ENCODE results near the gene TMED4. TPM values are rescaled to one million over a fixed set of nuclear protein-coding genes. Genes with fewer than 3 reads are reported as not detected.

TMED4 gene
- total and polyA plus RNA-seq, 2 donors (not counting 3 experiments of a cell fraction or from before 2014, with no cell fraction given), result 63.4 to 89.7 TPM

- ChIA-PET POLR2A (no interaction called here), CTCF (no interaction called here)
- DNase-seq (ENCODE audit: low read depth, low spot score), result no peak
- TF ChIP-seq CTCF (IDR thresholded peaks at IDR 0.05; ENCODE audit: extremely low read depth in 1 of 2, insufficient read depth in 1 of 2, low read depth in 1 of 2, low read length in 2 of 2), result no peak
- TF ChIP-seq JUN (IDR thresholded peaks at IDR 0.05; ENCODE audit: borderline replicate concordance, insufficient read depth, insufficient read length, low read depth), result no peak
- no peak for TF ChIP-seq EZH2 (IDR thresholded peaks at IDR 0.05; ENCODE audit: borderline replicate concordance, low read depth, low read length, severe bottlenecking)
- Histone ChIP-seq H3K9me3 (replicated peaks; ENCODE audit: control insufficient read depth, insufficient read depth, low read length) (no peaks in the 10 kb centered on the region), H3K4me2 (ENCODE audit: insufficient read depth, low read length) (no peak overlapping the region), H2AFZ (ENCODE audit: low read depth, low read length) (no peak overlapping the region), H3K79me2 (ENCODE audit: control insufficient read depth, insufficient read depth, low read length) (peaks cover 23% of the 10 kb centered on the region), H3K27ac (ENCODE audit: insufficient read depth, low read depth, low read length) (no peak overlapping the region), H3K4me1 (ENCODE audit: control insufficient read depth, extremely low read depth, insufficient read depth, low read length) (peaks cover 9% of the 10 kb centered on the region), H4K20me1 (replicated peaks; ENCODE audit: control insufficient read depth, extremely low read depth, insufficient read depth, low read length) (no peaks in the 10 kb centered on the region), H3K9ac (replicated peaks; ENCODE audit: extremely low read depth, insufficient read depth, low read length) (no peak overlapping the region), H3K4me3 (replicated peaks in 1 of 3; ENCODE audit: insufficient read depth in 1 of 3, low read depth in 1 of 3, low read length in 3 of 3) (no peak overlapping the region), H3K36me3 (ENCODE audit: control insufficient read depth in 2 of 2, extremely low read depth in 1 of 2, insufficient read depth in 2 of 2, low read length in 2 of 2) (peaks cover 39 to 59% of the 10 kb centered on the region in 2 experiments), H3K27me3 (ENCODE audit: control insufficient read depth in 2 of 2, insufficient read depth in 2 of 2, low read length in 2 of 2) (no peaks in the 10 kb centered on the region), H3K9me1 (replicated peaks; ENCODE audit: control insufficient read depth, extremely low read depth, insufficient read depth, low read length) (no peaks in the 10 kb centered on the region)
- dilution Hi-C loops (cut with MboI; ENCODE audit: extremely low pct_ligation_motif_present, low sequenced_read_pairs) (no loop called here), intact Hi-C loops (cut with micrococcal nuclease) (loop anchor here (5.0 kb wide), 1 partner anchor 77 kb away; the partner anchor contains the start of gene NUDCD3)
- FAIRE-seq, result no peak
- BruUV-seq (replicated peaks), result no TSS peak
Observed at GRCh38 chr7:44568771-44569560, 13.1 kb downstream of the TMED4 start.

- Histone ChIP-seq H2AFZ (ENCODE audit: low read depth, low read length) (no peak overlapping the region), H3K27me3 (ENCODE audit: control insufficient read depth in 2 of 2, insufficient read depth in 2 of 2, low read length in 2 of 2) (no peaks in the 10 kb centered on the region), H3K36me3 (ENCODE audit: control insufficient read depth in 2 of 2, extremely low read depth in 1 of 2, insufficient read depth in 2 of 2, low read length in 2 of 2) (peaks cover 39 to 60% of the 10 kb centered on the region in 2 experiments), H3K79me2 (ENCODE audit: control insufficient read depth, insufficient read depth, low read length) (peaks cover 16% of the 10 kb centered on the region), H3K9ac (replicated peaks; ENCODE audit: extremely low read depth, insufficient read depth, low read length) (no peak overlapping the region), H3K4me3 (replicated peaks in 1 of 3; ENCODE audit: insufficient read depth in 1 of 3, low read depth in 1 of 3, low read length in 3 of 3) (no peak overlapping the region), H3K4me1 (ENCODE audit: control insufficient read depth, extremely low read depth, insufficient read depth, low read length) (peaks cover 5% of the 10 kb centered on the region), H3K9me1 (replicated peaks; ENCODE audit: control insufficient read depth, extremely low read depth, insufficient read depth, low read length) (no peaks in the 10 kb centered on the region), H4K20me1 (replicated peaks; ENCODE audit: control insufficient read depth, extremely low read depth, insufficient read depth, low read length) (no peaks in the 10 kb centered on the region), H3K9me3 (replicated peaks; ENCODE audit: control insufficient read depth, insufficient read depth, low read length) (no peaks in the 10 kb centered on the region), H3K27ac (ENCODE audit: insufficient read depth, low read depth, low read length) (no peak overlapping the region), H3K4me2 (ENCODE audit: insufficient read depth, low read length) (no peak overlapping the region)
- BruUV-seq (replicated peaks), result no TSS peak
- TF ChIP-seq FOS (IDR thresholded peaks at IDR 0.05; ENCODE audit: borderline replicate concordance, insufficient read depth, low read length), result no peak
- no peak for TF ChIP-seq GATA2 (IDR thresholded peaks at IDR 0.05; ENCODE audit: insufficient read depth, insufficient read length, low read depth, low read length)
- no peak for TF ChIP-seq MYC (IDR thresholded peaks at IDR 0.05; ENCODE audit: low read depth, low read length)
- no peak for TF ChIP-seq MAX (IDR thresholded peaks at IDR 0.05; ENCODE audit: insufficient read depth, insufficient read length)
- TF ChIP-seq POLR2AphosphoS5 (IDR thresholded peaks at IDR 0.05; ENCODE audit: insufficient read depth, low read depth, low read length), result no peak
- no peak for TF ChIP-seq JUN (IDR thresholded peaks at IDR 0.05; ENCODE audit: borderline replicate concordance, insufficient read depth, insufficient read length, low read depth)
- no peak for TF ChIP-seq POLR2A (IDR thresholded peaks at IDR 0.05; ENCODE audit: low read depth, low read length)
- TF ChIP-seq CTCF (IDR thresholded peaks at IDR 0.05; ENCODE audit: extremely low read depth in 1 of 2, insufficient read depth in 1 of 2, low read depth in 1 of 2, low read length in 2 of 2), result no peak
- TF ChIP-seq EZH2 (IDR thresholded peaks at IDR 0.05; ENCODE audit: borderline replicate concordance, low read depth, low read length, severe bottlenecking), result no peak
- ChIA-PET CTCF (interaction anchor here (1.8 to 4.7 kb wide), 2 partner anchors 220 to 327 kb away, joined by 5 to 145 read pairs; no protein-coding TSS in a partner anchor), POLR2A (no interaction called here)
- no peak for FAIRE-seq
- intact Hi-C loops (cut with micrococcal nuclease) (loop anchor here (5.0 kb wide), 1 partner anchor 76 kb away; the partner anchor contains the start of gene NUDCD3), dilution Hi-C loops (cut with MboI; ENCODE audit: extremely low pct_ligation_motif_present, low sequenced_read_pairs) (no loop called here)
- no peak for DNase-seq (ENCODE audit: low read depth, low spot score)
Observed at GRCh38 chr7:44567884-44568283, 14.1 kb downstream of the TMED4 start.
